HepG2 (cell line): ENCODE data around the gene HCFC1. TPM values are rescaled to one million over a fixed set of nuclear protein-coding genes. Genes with fewer than 3 reads are reported as not detected.

Source experiments
- AFF4 ChIP-seq: sonication (generic); formaldehyde crosslinking; IDR thresholded peaks from 2 replicates; pipeline ENCODE4 v1.4.0; 2020; ENCODE audit warnings: missing genetic modification reagents
- ATRX ChIP-seq: sonication (generic); formaldehyde crosslinking; IDR thresholded peaks from 2 replicates; pipeline ENCODE4 v1.4.0; 2020; ENCODE audit warnings: missing genetic modification reagents, borderline replicate concordance
- CCDC6 ChIP-seq: sonication (generic); formaldehyde crosslinking; IDR thresholded peaks from 2 replicates; pipeline ENCODE4 v1.8.1; 2022; ENCODE audit warnings: mild to moderate bottlenecking, missing genetic modification reagents, moderate library complexity
- DMTF1 ChIP-seq: sonication (generic); formaldehyde crosslinking; IDR thresholded peaks from 2 replicates; pipeline ENCODE4 v1.4.0; 2020; ENCODE audit warnings: mild to moderate bottlenecking, missing genetic modification reagents
- IRX3 ChIP-seq: sonication (generic); formaldehyde crosslinking; IDR thresholded peaks from 2 replicates; pipeline ENCODE4 v1.8.1; 2023; ENCODE audit warnings: mild to moderate bottlenecking, low read depth, missing genetic modification reagents, borderline replicate concordance
- JUN ChIP-seq: sonication (generic); formaldehyde crosslinking; IDR thresholded peaks from 2 replicates; pipeline ENCODE4 v1.4.0; 2020; ENCODE audit warnings: mild to moderate bottlenecking, missing genetic modification reagents
- RXRA ChIP-seq: sonication (generic); formaldehyde crosslinking; IDR thresholded peaks from 2 replicates; pipeline ENCODE4 v1.5.1; 2020; ENCODE audit warnings: missing genetic modification reagents
- SMAD3 ChIP-seq: sonication (generic); formaldehyde crosslinking; IDR thresholded peaks from 2 replicates; pipeline ENCODE4 v1.4.0; 2020; ENCODE audit warnings: missing genetic modification reagents
- THAP7 ChIP-seq: sonication (generic); formaldehyde crosslinking; IDR thresholded peaks from 2 replicates; pipeline ENCODE4 v1.8.1; 2023; ENCODE audit warnings: mild to moderate bottlenecking, missing genetic modification reagents
- ZNF142 ChIP-seq: sonication (generic); formaldehyde crosslinking; IDR thresholded peaks from 2 replicates; pipeline ENCODE4 v1.4.0; 2020; ENCODE audit warnings: missing genetic modification reagents
- ZNF784 ChIP-seq: sonication (generic); formaldehyde crosslinking; IDR thresholded peaks from 2 replicates; pipeline ENCODE4 v1.5.1; 2020; ENCODE audit warnings: missing genetic modification reagents, mild to moderate bottlenecking, borderline replicate concordance
- ZNF841 ChIP-seq: sonication (generic); formaldehyde crosslinking; IDR thresholded peaks from 2 replicates; pipeline ENCODE4 v1.8.1; 2023; ENCODE audit warnings: missing genetic modification reagents, borderline replicate concordance
- polyA plus RNA-seq, 8 experiments: library from polyadenylated mRNA; depleted of rRNA in 3 of 8; stranded (reverse) in 7 of 8; unstranded in 1 of 8; fragments of >200 nt; fragmentation: Illumina TruSeq in 4 of 8; extraction: Trizol in 4 of 8; gene quantifications; 2 replicates each; pipeline versions ENCODE4 v1.2.1 to v1.2.3, GENCODE V29; 2011 to 2016; ENCODE audit warnings: low read depth in 4 of 8, missing spikeins in 1 of 8, mixed read lengths in 1 of 8; ENCODE audit not compliant: insufficient read depth in 1 of 8
- total RNA-seq, 5 experiments: library from RNA; depleted of rRNA; stranded (reverse); fragments of >200 nt; fragmentation: Illumina TruSeq; extraction: Trizol; gene quantifications; 2 replicates each; pipeline ENCODE4 v1.2.3, GENCODE V29; 2016; ENCODE audit warnings: low read depth in 1 of 5
- TF ChIP-seq, protein P1 (sequence below): sonication (generic); formaldehyde crosslinking; IDR thresholded peaks from 2 replicates; pipeline ENCODE4 v1.5.0; 2020; ENCODE audit warnings: missing genetic modification reagents

HCFC1 gene
- total and polyA plus RNA-seq, 2 of the 13 experiments (the other 11 are each of a cell fraction or from before 2014, with no cell fraction given): 5.8 to 17.8 TPM

DNA sequence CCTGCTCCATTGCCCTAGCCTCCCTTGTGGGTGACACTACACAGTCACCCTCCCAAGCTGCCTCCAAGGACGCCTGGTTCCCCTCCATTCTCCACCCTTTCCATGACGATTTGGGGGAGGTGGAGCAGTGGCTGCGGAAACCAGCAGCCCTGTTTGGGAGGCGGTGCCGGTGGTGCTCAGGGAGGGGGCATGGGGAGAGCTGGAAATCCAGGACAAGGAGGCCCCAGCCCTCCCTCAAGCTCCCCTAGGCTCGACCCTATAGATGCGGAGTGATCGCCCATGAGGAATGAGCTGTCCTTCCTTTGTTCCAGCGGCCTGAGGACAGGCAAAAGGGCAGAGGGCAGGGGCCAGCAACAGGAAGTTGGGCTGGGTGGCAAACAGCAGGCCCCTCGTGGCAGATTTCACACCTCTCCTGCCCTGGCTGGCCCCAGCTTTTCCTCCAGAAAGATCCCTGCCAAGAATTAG lies 23.6 kb downstream of the HCFC1 start (continued):
- TF ChIP-seq ZNF784 (no peak), SMAD3 (CRISPR knock-in tag) (no peak), ATRX (no peak), ZNF142 (CRISPR knock-in tag) (no peak), AFF4 (no peak), CCDC6 (CRISPR knock-in tag) (no peak), ZNF841 (CRISPR knock-in tag) (no peak), RXRA (CRISPR knock-in tag) (peak; percentile 41; the same call in 1 of the 2 replicates), DMTF1 (CRISPR knock-in tag) (no peak), JUN (CRISPR knock-in tag) (no peak), THAP7 (CRISPR knock-in tag) (no peak; the same call in 1 of the 2 replicates), IRX3 (CRISPR knock-in tag) (no peak)
- TF ChIP-seq, protein P1, sequence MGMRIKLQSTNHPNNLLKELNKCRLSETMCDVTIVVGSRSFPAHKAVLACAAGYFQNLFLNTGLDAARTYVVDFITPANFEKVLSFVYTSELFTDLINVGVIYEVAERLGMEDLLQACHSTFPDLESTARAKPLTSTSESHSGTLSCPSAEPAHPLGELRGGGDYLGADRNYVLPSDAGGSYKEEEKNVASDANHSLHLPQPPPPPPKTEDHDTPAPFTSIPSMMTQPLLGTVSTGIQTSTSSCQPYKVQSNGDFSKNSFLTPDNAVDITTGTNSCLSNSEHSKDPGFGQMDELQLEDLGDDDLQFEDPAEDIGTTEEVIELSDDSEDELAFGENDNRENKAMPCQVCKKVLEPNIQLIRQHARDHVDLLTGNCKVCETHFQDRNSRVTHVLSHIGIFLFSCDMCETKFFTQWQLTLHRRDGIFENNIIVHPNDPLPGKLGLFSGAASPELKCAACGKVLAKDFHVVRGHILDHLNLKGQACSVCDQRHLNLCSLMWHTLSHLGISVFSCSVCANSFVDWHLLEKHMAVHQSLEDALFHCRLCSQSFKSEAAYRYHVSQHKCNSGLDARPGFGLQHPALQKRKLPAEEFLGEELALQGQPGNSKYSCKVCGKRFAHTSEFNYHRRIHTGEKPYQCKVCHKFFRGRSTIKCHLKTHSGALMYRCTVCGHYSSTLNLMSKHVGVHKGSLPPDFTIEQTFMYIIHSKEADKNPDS: no peak
